Neural cell (in vitro differentiated cells): ENCODE measurements around the gene GNG2.

Experiments
- EP300 ChIP-seq: fragments of 450-650 bp; conservative IDR thresholded peaks from 2 replicates; pipeline ENCODE4 v1.6.1; 2014; ENCODE audit warnings: antibody characterized with exemption, mild to moderate bottlenecking, moderate library complexity; ENCODE audit not compliant: poor library complexity, severe bottlenecking
- EZH2 ChIP-seq: fragments of 200-600, 300-800 bp; shearing (Covaris generic), sonication (generic); IDR thresholded peaks from 2 replicates; pipeline ENCODE4 v1.6.1; 2014; ENCODE audit warnings: antibody characterized with exemption, low read length, borderline replicate concordance, mild to moderate bottlenecking; ENCODE audit not compliant: insufficient read depth, poor library complexity, severe bottlenecking
- MXI1 ChIP-seq: fragments of 450-650 bp; conservative IDR thresholded peaks from 2 replicates; pipeline ENCODE4 v1.6.1; 2014; ENCODE audit warnings: antibody characterized with exemption, mild to moderate bottlenecking; ENCODE audit not compliant: poor library complexity, severe bottlenecking
- POLR2AphosphoS5 ChIP-seq: IDR thresholded peaks from 2 replicates; pipeline ENCODE4 v1.6.1; 2012
- SMC3 ChIP-seq: fragments of 450-650 bp; conservative IDR thresholded peaks from 2 replicates; pipeline ENCODE4 v1.6.1; 2014; ENCODE audit warnings: antibody characterized with exemption, mild to moderate bottlenecking, moderate library complexity; ENCODE audit not compliant: poor library complexity
- TAF1 ChIP-seq: IDR thresholded peaks from 2 replicates; pipeline ENCODE4 v1.6.1; 2012; ENCODE audit warnings: low read depth
- TF ChIP-seq, protein P1 (sequence below): fragments of 450-650 bp; IDR thresholded peaks from 2 replicates; pipeline ENCODE4 v1.5.1; 2014; ENCODE audit warnings: antibody characterized with exemption, mild to moderate bottlenecking, moderate library complexity; ENCODE audit not compliant: poor library complexity, severe bottlenecking
- TF ChIP-seq, protein P2 (sequence below): IDR thresholded peaks from 2 replicates; pipeline ENCODE4 v1.6.1; 2012; ENCODE audit warnings: borderline replicate concordance

GRCh38 chr14:51872396-51872795 is 12.0 kb downstream of the GNG2 start:
- TF ChIP-seq, protein P1, sequence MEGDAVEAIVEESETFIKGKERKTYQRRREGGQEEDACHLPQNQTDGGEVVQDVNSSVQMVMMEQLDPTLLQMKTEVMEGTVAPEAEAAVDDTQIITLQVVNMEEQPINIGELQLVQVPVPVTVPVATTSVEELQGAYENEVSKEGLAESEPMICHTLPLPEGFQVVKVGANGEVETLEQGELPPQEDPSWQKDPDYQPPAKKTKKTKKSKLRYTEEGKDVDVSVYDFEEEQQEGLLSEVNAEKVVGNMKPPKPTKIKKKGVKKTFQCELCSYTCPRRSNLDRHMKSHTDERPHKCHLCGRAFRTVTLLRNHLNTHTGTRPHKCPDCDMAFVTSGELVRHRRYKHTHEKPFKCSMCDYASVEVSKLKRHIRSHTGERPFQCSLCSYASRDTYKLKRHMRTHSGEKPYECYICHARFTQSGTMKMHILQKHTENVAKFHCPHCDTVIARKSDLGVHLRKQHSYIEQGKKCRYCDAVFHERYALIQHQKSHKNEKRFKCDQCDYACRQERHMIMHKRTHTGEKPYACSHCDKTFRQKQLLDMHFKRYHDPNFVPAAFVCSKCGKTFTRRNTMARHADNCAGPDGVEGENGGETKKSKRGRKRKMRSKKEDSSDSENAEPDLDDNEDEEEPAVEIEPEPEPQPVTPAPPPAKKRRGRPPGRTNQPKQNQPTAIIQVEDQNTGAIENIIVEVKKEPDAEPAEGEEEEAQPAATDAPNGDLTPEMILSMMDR, result no peak
- TF ChIP-seq, protein P2, sequence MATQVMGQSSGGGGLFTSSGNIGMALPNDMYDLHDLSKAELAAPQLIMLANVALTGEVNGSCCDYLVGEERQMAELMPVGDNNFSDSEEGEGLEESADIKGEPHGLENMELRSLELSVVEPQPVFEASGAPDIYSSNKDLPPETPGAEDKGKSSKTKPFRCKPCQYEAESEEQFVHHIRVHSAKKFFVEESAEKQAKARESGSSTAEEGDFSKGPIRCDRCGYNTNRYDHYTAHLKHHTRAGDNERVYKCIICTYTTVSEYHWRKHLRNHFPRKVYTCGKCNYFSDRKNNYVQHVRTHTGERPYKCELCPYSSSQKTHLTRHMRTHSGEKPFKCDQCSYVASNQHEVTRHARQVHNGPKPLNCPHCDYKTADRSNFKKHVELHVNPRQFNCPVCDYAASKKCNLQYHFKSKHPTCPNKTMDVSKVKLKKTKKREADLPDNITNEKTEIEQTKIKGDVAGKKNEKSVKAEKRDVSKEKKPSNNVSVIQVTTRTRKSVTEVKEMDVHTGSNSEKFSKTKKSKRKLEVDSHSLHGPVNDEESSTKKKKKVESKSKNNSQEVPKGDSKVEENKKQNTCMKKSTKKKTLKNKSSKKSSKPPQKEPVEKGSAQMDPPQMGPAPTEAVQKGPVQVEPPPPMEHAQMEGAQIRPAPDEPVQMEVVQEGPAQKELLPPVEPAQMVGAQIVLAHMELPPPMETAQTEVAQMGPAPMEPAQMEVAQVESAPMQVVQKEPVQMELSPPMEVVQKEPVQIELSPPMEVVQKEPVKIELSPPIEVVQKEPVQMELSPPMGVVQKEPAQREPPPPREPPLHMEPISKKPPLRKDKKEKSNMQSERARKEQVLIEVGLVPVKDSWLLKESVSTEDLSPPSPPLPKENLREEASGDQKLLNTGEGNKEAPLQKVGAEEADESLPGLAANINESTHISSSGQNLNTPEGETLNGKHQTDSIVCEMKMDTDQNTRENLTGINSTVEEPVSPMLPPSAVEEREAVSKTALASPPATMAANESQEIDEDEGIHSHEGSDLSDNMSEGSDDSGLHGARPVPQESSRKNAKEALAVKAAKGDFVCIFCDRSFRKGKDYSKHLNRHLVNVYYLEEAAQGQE, result no peak
- TF ChIP-seq EZH2, result no peak
- TF ChIP-seq POLR2AphosphoS5, result no peak
- no peak for TF ChIP-seq MXI1
- no peak for TF ChIP-seq EP300
- TF ChIP-seq TAF1, result no peak
- TF ChIP-seq SMC3, result no peak
